ENCODE results near the gene XRCC5. TPM values are rescaled to one million over a fixed set of nuclear protein-coding genes. Genes with fewer than 3 reads are reported as not detected.

The XRCC5 gene
- polyA plus RNA-seq, 1 donor from 2014 or later, result 279 TPM

DNA sequence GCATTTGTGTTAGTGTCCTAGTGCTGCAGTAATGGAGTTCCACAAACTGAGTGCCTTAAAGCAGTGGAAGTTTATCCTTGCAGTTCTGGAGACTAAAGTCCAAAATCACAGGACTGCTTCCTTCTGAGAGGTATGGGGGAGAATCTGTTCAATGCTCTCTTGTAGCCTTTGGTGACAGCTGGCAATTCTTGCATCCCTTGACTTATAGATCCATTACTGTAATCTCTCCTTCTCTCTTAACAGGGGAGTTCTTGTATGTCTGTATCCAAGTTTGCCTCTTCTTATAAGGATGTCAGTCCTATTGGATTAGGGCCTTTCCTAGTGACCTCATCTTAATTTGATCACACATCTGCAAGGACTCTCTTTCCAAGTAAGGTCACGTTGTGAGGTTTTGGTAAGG lies 69.9 kb downstream of the XRCC5 start:
- H3K9me3 ChIP-seq (ENCODE audit: low read length), result no peaks in the 10 kb centered on the region
- TF ChIP-seq SMC3 (conservative IDR thresholded peaks at IDR 0.05; ENCODE audit: poor library complexity), result no peak
- no peak for TF ChIP-seq TAF1 (IDR thresholded peaks at IDR 0.05; ENCODE audit: low read depth)
- TF ChIP-seq RAD21 (conservative IDR thresholded peaks at IDR 0.05), result no peak
- TF ChIP-seq CTCF (IDR thresholded peaks at IDR 0.05; ENCODE audit: poor library complexity, severe bottlenecking), result no peak
- TF ChIP-seq EP300 (conservative IDR thresholded peaks at IDR 0.05; ENCODE audit: poor library complexity, severe bottlenecking), result no peak
- TF ChIP-seq, protein P1, sequence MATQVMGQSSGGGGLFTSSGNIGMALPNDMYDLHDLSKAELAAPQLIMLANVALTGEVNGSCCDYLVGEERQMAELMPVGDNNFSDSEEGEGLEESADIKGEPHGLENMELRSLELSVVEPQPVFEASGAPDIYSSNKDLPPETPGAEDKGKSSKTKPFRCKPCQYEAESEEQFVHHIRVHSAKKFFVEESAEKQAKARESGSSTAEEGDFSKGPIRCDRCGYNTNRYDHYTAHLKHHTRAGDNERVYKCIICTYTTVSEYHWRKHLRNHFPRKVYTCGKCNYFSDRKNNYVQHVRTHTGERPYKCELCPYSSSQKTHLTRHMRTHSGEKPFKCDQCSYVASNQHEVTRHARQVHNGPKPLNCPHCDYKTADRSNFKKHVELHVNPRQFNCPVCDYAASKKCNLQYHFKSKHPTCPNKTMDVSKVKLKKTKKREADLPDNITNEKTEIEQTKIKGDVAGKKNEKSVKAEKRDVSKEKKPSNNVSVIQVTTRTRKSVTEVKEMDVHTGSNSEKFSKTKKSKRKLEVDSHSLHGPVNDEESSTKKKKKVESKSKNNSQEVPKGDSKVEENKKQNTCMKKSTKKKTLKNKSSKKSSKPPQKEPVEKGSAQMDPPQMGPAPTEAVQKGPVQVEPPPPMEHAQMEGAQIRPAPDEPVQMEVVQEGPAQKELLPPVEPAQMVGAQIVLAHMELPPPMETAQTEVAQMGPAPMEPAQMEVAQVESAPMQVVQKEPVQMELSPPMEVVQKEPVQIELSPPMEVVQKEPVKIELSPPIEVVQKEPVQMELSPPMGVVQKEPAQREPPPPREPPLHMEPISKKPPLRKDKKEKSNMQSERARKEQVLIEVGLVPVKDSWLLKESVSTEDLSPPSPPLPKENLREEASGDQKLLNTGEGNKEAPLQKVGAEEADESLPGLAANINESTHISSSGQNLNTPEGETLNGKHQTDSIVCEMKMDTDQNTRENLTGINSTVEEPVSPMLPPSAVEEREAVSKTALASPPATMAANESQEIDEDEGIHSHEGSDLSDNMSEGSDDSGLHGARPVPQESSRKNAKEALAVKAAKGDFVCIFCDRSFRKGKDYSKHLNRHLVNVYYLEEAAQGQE (IDR thresholded peaks at IDR 0.05; ENCODE audit: borderline replicate concordance), result no peak
- no peak for TF ChIP-seq POLR2AphosphoS5 (IDR thresholded peaks at IDR 0.05)
- TF ChIP-seq EZH2 (IDR thresholded peaks at IDR 0.05; ENCODE audit: borderline replicate concordance, insufficient read depth, low read length, poor library complexity, severe bottlenecking), result no peak
- no peak for TF ChIP-seq MXI1 (conservative IDR thresholded peaks at IDR 0.05; ENCODE audit: poor library complexity, severe bottlenecking)
- H3K79me2 ChIP-seq (replicated peaks; ENCODE audit: insufficient read depth, low read length), result peaks cover 13% of the 10 kb centered on the region

GRCh38 chr2:216181351-216181750 lies 72.2 kb downstream of the XRCC5 start:
- no peak for TF ChIP-seq EZH2 (IDR thresholded peaks at IDR 0.05; ENCODE audit: borderline replicate concordance, insufficient read depth, low read length, poor library complexity, severe bottlenecking)
- no peak for TF ChIP-seq MXI1 (conservative IDR thresholded peaks at IDR 0.05; ENCODE audit: poor library complexity, severe bottlenecking)
- no peak for TF ChIP-seq POLR2AphosphoS5 (IDR thresholded peaks at IDR 0.05)
- TF ChIP-seq, protein P1 (IDR thresholded peaks at IDR 0.05; ENCODE audit: borderline replicate concordance), result no peak
- no peak for TF ChIP-seq RAD21 (conservative IDR thresholded peaks at IDR 0.05)
- H3K27me3 ChIP-seq (ENCODE audit: insufficient read depth, low read depth, low read length), result no peaks in the 10 kb centered on the region
- H3K9me3 ChIP-seq (ENCODE audit: low read length), result no peaks in the 10 kb centered on the region
- no peaks in the 10 kb centered on the region for H3K9me2 ChIP-seq (ENCODE audit: insufficient read depth, low read length)
- no peak overlapping the region for H3K9ac ChIP-seq (ENCODE audit: low read length)
- H4K20me1 ChIP-seq (ENCODE audit: insufficient read depth), result no peaks in the 10 kb centered on the region
- no peaks in the 10 kb centered on the region for H3F3A ChIP-seq (ENCODE audit: insufficient read depth, low read length, poor library complexity, severe bottlenecking)
- peaks cover 13% of the 10 kb centered on the region for H3K79me2 ChIP-seq (replicated peaks; ENCODE audit: insufficient read depth, low read length)
- no peak overlapping the region for H3K27ac ChIP-seq (ENCODE audit: low read length)
- H2AFZ ChIP-seq (ENCODE audit: low read depth, low read length), result no peak overlapping the region
- H3K4me2 ChIP-seq (ENCODE audit: low read length), result no peak overlapping the region
- H3K36me3 ChIP-seq (ENCODE audit: insufficient read depth, low read length), result peaks cover 14% of the 10 kb centered on the region
- no peak overlapping the region for H3K4me3 ChIP-seq (ENCODE audit: low read length)

More for the DNA sequence above, 69.9 kb downstream of the XRCC5 start:
- no peaks in the 10 kb centered on the region for H3K27me3 ChIP-seq (ENCODE audit: insufficient read depth, low read depth, low read length)
- H2AFZ ChIP-seq (ENCODE audit: low read depth, low read length), result no peak overlapping the region
- H3K4me2 ChIP-seq (ENCODE audit: low read length), result no peak overlapping the region
- peaks cover 14% of the 10 kb centered on the region for H3K36me3 ChIP-seq (ENCODE audit: insufficient read depth, low read length)
- no peaks in the 10 kb centered on the region for H3F3A ChIP-seq (ENCODE audit: insufficient read depth, low read length, poor library complexity, severe bottlenecking)
- no peak overlapping the region for H3K4me3 ChIP-seq (ENCODE audit: low read length)
- H3K9ac ChIP-seq (ENCODE audit: low read length), result no peak overlapping the region
- no peaks in the 10 kb centered on the region for H3K9me2 ChIP-seq (ENCODE audit: insufficient read depth, low read length)
- H4K20me1 ChIP-seq (ENCODE audit: insufficient read depth), result no peaks in the 10 kb centered on the region
- H3K27ac ChIP-seq (ENCODE audit: low read length), result no peak overlapping the region

Data from neural cell (in vitro differentiated cells).